Left lung (tissue), 10 donors: ENCODE data around the gene KDR. TPM values are rescaled to one million over a fixed set of nuclear protein-coding genes. Genes with fewer than 3 reads are reported as not detected.

Experiments used
- ATAC-seq: fragments of 200-7000 bp; cut with Tn5 transposase; one replicate; pipeline ENCODE4 v1.9.1; 2020; ENCODE audit warnings: moderate library complexity
- DNase-seq, 4 donors: peaks; one replicate each; pipeline ENCODE4 v3.0.0-alpha.2; 2013 to 2020
- H3K27ac ChIP-seq, 2 donors: fragments of 200-600 bp; sonication (generic) in 1 of 2; one replicate each; pipeline versions ENCODE4 v1.5.0 to v1.8.0; 2020 to 2021
- H3K27me3 ChIP-seq, 2 donors: fragments of 200-600 bp; sonication (generic) in 1 of 2; one replicate each; pipeline versions ENCODE4 v1.5.0 to v1.8.0; 2020 to 2021
- H3K36me3 ChIP-seq, 2 donors: fragments of 200-600 bp; sonication (generic) in 1 of 2; one replicate each; pipeline versions ENCODE4 v1.5.0 to v1.8.0; 2020 to 2021
- H3K4me1 ChIP-seq, 2 donors: fragments of 200-600 bp; one replicate each; pipeline ENCODE4 v1.8.0; 2021
- H3K4me3 ChIP-seq, 2 donors: fragments of 200-600 bp; sonication (generic) in 1 of 2; one replicate each; pipeline versions ENCODE4 v1.5.0 to v1.8.0; 2020 to 2021; ENCODE audit warnings: mild to moderate bottlenecking in 1 of 2
- H3K9me3 ChIP-seq, 2 donors: fragments of 200-600 bp; sonication (generic) in 1 of 2; one replicate each; pipeline versions ENCODE4 v1.5.0 to v1.8.0; 2020 to 2021
- CTCF ChIP-seq, 2 donors: fragments of 200-600 bp; sonication (generic) in 1 of 2; IDR thresholded peaks; one replicate each; pipeline versions ENCODE4 v1.5.0 to v1.8.0; 2021; ENCODE audit warnings: antibody characterized with exemption in 2 of 2
- intact Hi-C, 2 donors: fragments of 100-400 bp; cut with DNase I; formaldehyde crosslinking; loops; one replicate each; pipeline versions ENCODE4 v1.11.2 to v1.14.2; 2022
- polyA plus RNA-seq, 6 donors: library from polyadenylated mRNA; unstranded; fragments of 120-200 nt; gene quantifications; one replicate each; pipeline ENCODE4 v1.2.1, GENCODE V29; 2013; ENCODE audit not compliant: insufficient read length in 6 of 6
- total RNA-seq, 2 donors: library from RNA; stranded (reverse); fragmentation: NEBNext Ultra II Directional; extraction: Animal tissue kit (Norgen Biotek cat#: 25700); gene quantifications; one replicate each; pipeline ENCODE4 v1.2.1, GENCODE V29; 2021
- donor health status: DM: no; HTN: yes; CAD: no.
- donor health status: DM: no; HTN: no; CAD: no.

The KDR gene
- total and polyA plus RNA-seq, 8 donors: 27.1 to 124 (median 104) TPM

- Histone ChIP-seq H3K27me3 (no peaks in the 10 kb centered on the region), H3K36me3 (no peaks in the 10 kb centered on the region), H3K27ac (no peak overlapping the region), H3K4me3 (no peak overlapping the region), H3K9me3 (no peaks in the 10 kb centered on the region), H3K4me1 (no peaks in the 10 kb centered on the region)
- intact Hi-C loops: no loop called here
- DNase-seq: no peak
- no peak for ATAC-seq
- no peak for TF ChIP-seq CTCF (IDR thresholded peaks at IDR 0.05)
Observed at GRCh38 chr4:55136634-55137033, 11.2 kb upstream of the KDR start.

- no peak overlapping the region for H3K4me3 ChIP-seq
- intact Hi-C loops: no loop called here
- H3K4me1 ChIP-seq: no peaks in the 10 kb centered on the region
- H3K36me3 ChIP-seq: no peaks in the 10 kb centered on the region
- no peak for TF ChIP-seq CTCF (IDR thresholded peaks at IDR 0.05)
- H3K27me3 ChIP-seq: no peaks in the 10 kb centered on the region
- DNase-seq (no peak), ATAC-seq (no peak)
- no peak overlapping the region for H3K27ac ChIP-seq
- no peaks in the 10 kb centered on the region for H3K9me3 ChIP-seq
Observed at GRCh38 chr4:55133951-55134350, 8.6 kb upstream of the KDR start.

- Histone ChIP-seq H3K36me3 (no peaks in the 10 kb centered on the region), H3K9me3 (no peaks in the 10 kb centered on the region), H3K27me3 (peaks cover 0 to 3% of the 10 kb centered on the region in 2 donors), H3K4me1 (no peaks in the 10 kb centered on the region), H3K27ac (no peak overlapping the region), H3K4me3 (no peak overlapping the region)
- DNase-seq (no peak), ATAC-seq (no peak)
- intact Hi-C loops: no loop called here
- no peak for TF ChIP-seq CTCF (IDR thresholded peaks at IDR 0.05)
Observed at GRCh38 chr4:55132775-55133174, 7.4 kb upstream of the KDR start.

GRCh38 chr4:55127521-55127920 is 2.1 kb upstream of the KDR start:
- Histone ChIP-seq H3K27ac (no peak overlapping the region), H3K4me3 (no peak overlapping the region), H3K27me3 (peaks cover 0 to 46% of the 10 kb centered on the region in 2 donors), H3K9me3 (no peaks in the 10 kb centered on the region), H3K4me1 (peaks cover 7 to 11% of the 10 kb centered on the region in 2 donors), H3K36me3 (no peaks in the 10 kb centered on the region)
- no peak for TF ChIP-seq CTCF (IDR thresholded peaks at IDR 0.05)
- intact Hi-C loops: no loop called here
- DNase-seq: no peak
- no peak for ATAC-seq

GRCh38 chr4:55127053-55127452 is 1.7 kb upstream of the KDR start:
- Histone ChIP-seq H3K27ac (no peak overlapping the region), H3K4me1 (peaks cover 7 to 11% of the 10 kb centered on the region in 2 donors), H3K27me3 (peaks cover 0 to 46% of the 10 kb centered on the region in 2 donors), H3K36me3 (no peaks in the 10 kb centered on the region), H3K4me3 (no peak overlapping the region), H3K9me3 (no peaks in the 10 kb centered on the region)
- no peak for ATAC-seq
- no peak for DNase-seq
- TF ChIP-seq CTCF (IDR thresholded peaks at IDR 0.05): no peak
- intact Hi-C loops: no loop called here
